GM18505 (cell line): ENCODE results near the gene ZNF440.
"Not testable (repeated sequence)": the region's sequence is repeated elsewhere in the genome, so short reads cannot be mapped to it uniquely, and the experiment has no call there.

ENCODE experiments used
- ATAC-seq: cut with Tn5 transposase; IDR thresholded peaks from one replicate; pipeline ENCODE4 v1.9.1; 2021; ENCODE audit not compliant: unreplicated experiment
- POLR2A ChIP-seq: IDR thresholded peaks from 4 replicates; pipeline ENCODE4 v1.6.1; 2011; ENCODE audit warnings: borderline replicate concordance; ENCODE audit not compliant: insufficient read depth, insufficient read length; ENCODE audit errors: extremely low read depth

ZNF440 gene

GRCh38 chr19:11848200-11848593 lies 34.1 kb downstream of the ZNF440 start:
- peak; percentile 23 for ATAC-seq
- TF ChIP-seq POLR2A = no peak

- TF ChIP-seq POLR2A = peak; percentile 72
- peak; percentile 82 for ATAC-seq
Observed at GRCh38 chr19:11848594-11849469, 34.8 kb downstream of the ZNF440 start, which contains the start of gene ZNF439. Gene ZNF439 (plus strand): TSS chr19:11848726. CDS start chr19:11848868, 142 bp downstream.

- ATAC-seq = not testable (repeated sequence)
Observed at GRCh38 chr19:11850289-11850688, 36.2 kb downstream of the ZNF440 start.

GRCh38 chr19:11853358-11853757 lies 39.3 kb downstream of the ZNF440 start:
- no peak for ATAC-seq

GRCh38 chr19:11856596-11857250 lies 42.6 kb downstream of the ZNF440 start:
- TF ChIP-seq POLR2A = no peak
- no peak for ATAC-seq

More at GRCh38 chr19:11853358-11853757, 39.3 kb downstream of the ZNF440 start:
- TF ChIP-seq POLR2A = no peak

- no peak for ATAC-seq
- TF ChIP-seq POLR2A = no peak
Observed at GRCh38 chr19:11860721-11861120, 46.6 kb downstream of the ZNF440 start.

GRCh38 chr19:11861301-11861700 lies 47.2 kb downstream of the ZNF440 start:
- TF ChIP-seq POLR2A = no peak
- ATAC-seq = no peak

GRCh38 chr19:11867766-11868165 lies 53.7 kb downstream of the ZNF440 start:
- not testable (repeated sequence) for ATAC-seq

- ATAC-seq = no peak
- TF ChIP-seq POLR2A = no peak
Observed at GRCh38 chr19:11868188-11868587, 54.1 kb downstream of the ZNF440 start.

GRCh38 chr19:11872624-11873023 lies 58.6 kb downstream of the ZNF440 start:
- ATAC-seq = no peak
- no peak for TF ChIP-seq POLR2A

GRCh38 chr19:11873762-11874161 lies 59.7 kb downstream of the ZNF440 start:
- TF ChIP-seq POLR2A = no peak
- ATAC-seq = no peak

- ATAC-seq = not testable (repeated sequence)
Observed at GRCh38 chr19:11879687-11880266, 65.7 kb downstream of the ZNF440 start.

- TF ChIP-seq POLR2A = no peak
- no peak for ATAC-seq
Observed at GRCh38 chr19:11880598-11880997, 66.5 kb downstream of the ZNF440 start.

GRCh38 chr19:11881151-11881800 lies 67.2 kb downstream of the ZNF440 start:
- ATAC-seq = no peak
- no peak for TF ChIP-seq POLR2A

GRCh38 chr19:11882606-11883005 lies 68.5 kb downstream of the ZNF440 start:
- no peak for ATAC-seq
- TF ChIP-seq POLR2A = no peak
